Suppressor macrophage (primary cell): ENCODE results near the gene PELO.
A peak's percentile ranks its signal among the peaks of the same experiment; 100 is the strongest.

Experiments
- DNase-seq, 4 experiments: peaks; one replicate each; pipeline ENCODE4 v3.0.0-alpha.2; 2020 to 2022

PELO gene

DNA sequence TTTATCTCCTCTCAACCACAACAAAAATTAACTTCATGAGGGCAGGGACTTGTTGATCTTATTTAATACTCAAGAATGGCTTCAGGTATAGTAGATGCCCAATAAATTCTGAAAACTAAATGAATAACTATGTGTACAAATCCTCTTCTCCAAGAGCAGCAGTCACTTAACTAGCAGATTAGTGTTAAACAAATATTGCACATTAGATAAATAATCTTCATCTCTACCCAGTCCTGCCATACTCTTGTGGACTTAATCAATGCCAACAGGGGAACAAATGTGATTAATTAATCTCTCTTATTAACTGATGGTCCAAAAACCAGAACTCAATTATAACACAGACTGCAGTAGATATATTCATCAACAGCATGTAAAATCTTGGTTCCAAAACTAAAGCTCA lies 15.0 kb upstream of the PELO start:
- DNase-seq = no peak

DNA sequence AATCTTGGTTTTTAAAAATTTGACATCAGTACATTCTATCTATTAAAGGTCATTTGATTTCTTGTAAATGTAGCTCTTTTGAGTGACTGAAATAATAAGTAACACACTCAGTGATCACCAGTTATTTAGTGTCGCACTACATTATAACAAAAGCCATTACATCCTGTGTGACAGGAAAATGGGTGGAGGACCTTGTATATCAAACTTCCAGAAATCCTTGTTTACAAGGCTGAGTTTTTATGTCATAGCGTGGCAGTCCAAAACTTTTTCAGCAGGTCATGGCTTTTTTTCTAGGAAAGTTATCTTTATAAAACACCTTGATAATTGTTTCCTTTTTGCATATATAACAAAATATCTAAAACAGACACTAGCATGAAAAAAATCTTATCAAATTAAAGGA lies 14.4 kb upstream of the PELO start:
- DNase-seq = no peak

DNA sequence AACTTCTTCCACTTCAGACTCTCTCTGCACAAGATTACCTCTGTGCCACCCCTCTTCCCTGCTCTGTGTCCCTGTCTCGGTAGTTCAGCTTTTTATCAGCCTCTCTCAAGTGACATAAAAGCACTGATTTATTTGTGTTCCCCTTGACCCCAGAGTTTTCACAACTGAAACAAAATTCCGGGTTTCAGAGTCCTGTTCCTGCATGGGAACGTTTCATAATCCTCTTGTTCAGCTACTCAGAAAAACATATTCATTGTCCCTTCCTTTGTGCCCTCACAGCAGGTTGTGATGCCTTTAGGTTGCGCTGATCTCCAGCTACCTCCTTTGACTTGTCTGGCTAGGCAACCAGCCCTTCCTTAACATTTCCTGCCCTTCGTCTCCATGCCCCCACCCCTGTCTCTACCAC lies 13.7 kb upstream of the PELO start:
- no peak for DNase-seq

GRCh38 chr5:52776116-52776515 lies 11.6 kb upstream of the PELO start:
- DNase-seq = no peak

- DNase-seq = no peak
Measured at GRCh38 chr5:52777186-52777585, 10.5 kb upstream of the PELO start.

DNA sequence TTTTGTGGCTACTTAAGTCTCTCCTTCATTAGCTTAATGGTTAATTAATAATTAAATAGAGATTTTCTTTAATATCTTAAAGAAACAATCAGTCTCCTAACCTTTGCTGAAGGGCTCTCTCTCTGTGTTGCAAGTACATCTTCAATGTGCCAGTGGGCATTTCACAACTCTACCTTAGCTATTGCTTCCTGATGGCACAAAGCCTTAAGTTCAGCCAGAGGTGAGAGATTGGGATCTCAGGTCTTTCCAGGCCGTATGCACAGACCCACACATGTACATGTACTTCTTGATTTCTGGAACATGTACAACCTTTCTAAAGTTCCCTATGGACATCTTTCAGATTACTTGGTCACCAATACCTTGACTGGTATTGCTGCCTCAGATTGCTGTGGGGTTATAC lies 8.9 kb upstream of the PELO start:
- DNase-seq = no peak

- no peak for DNase-seq
Measured at GRCh38 chr5:52779213-52779612, 8.5 kb upstream of the PELO start.

DNA sequence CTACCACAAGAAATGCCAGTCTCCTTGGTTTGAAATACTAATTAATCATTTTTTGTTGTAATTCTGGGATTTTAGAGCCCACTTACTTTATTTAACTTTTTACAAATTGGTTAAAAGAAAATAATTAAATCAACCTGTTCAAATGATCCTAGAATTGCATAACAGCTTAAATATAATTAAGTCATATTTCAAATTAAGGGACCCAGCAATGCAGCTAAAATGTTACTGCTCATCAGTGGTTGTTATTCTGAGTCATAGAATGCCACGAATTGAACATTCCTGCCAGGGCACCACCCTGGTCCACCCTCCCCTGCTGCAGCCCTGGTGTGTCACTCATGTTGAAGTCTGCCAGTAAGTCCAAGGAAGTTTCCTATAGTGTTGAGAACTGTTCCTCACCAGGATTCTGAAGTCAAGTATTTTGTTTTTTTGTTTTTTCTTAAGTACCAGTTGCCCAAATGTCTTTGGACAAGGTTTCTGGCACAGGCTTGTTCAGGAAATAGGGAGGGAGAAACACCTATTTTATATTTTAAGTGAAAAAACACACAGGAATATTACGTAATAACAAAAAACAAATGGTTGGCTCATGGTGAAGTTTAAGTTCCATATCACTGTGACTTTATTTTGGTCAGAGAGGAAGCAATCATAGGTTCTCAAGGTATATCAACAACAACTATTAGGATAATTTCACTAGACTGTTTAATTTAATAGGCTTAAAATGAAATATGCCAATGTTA lies 4.3 kb upstream of the PELO start:
- no peak for DNase-seq

DNA sequence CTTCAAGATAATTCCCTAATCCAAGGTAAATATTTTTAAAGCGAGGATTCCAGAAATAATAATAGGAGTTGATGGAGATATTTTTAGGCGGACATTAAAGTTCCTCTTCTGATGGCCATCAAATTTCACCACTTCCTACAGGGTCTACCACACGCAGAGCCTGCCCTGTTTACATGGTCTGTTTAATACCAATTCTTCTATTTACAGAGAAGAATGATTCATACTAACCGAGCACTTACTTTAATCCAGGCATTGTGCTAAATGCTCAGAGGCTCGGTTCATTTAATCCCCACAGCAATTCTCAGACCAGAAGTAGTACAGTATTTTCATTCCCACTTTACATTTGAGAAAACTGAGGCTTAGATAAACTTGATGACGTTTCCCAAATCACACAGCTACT lies 3.0 kb upstream of the PELO start:
- DNase-seq = peak; percentile 17 to 55 (median 34)

- no peak for DNase-seq
Measured at GRCh38 chr5:52786391-52786790, 1.3 kb upstream of the PELO start.

- peak in 2 of 4 experiments; percentile 26 to 27 for DNase-seq
Measured at GRCh38 chr5:52786949-52787599, 642 bp upstream of the PELO start.

DNA sequence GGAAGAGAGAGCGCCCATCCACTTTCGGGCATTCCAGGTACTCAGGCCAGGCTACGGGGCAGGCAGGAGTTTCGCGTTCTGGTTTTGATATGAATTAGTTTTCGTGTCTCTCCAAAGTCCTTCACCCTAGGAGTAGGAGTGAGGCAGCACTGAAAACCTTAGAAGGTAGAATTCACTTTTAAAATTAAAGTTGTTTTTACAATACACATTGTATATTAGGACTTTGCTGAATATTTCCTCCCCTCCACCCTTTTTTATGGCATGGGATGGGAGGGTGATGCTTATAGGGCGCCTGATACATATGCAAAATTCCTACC lies 747 bp downstream of the PELO start:
- DNase-seq = no peak

GRCh38 chr5:52789378-52789777 lies 1.7 kb downstream of the PELO start:
- DNase-seq = no peak

DNA sequence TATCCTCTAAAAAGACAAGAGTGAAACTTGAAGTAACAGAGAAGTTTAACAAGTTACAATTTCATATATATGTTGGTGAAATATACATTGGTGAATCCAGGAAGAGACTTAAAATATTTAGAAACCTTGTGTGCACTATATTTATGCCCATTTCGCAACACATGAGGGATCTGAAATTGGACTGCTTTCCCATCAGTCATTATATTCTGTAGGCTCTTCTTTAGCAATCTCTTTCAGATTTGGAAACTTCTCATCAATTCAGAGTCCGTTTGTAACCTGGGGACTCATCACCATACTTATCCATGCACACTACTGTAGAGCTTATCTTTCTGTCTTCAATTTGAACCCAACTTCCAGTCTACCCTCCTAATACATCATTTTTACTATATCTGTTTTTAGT lies 2.1 kb downstream of the PELO start:
- no peak for DNase-seq

DNA sequence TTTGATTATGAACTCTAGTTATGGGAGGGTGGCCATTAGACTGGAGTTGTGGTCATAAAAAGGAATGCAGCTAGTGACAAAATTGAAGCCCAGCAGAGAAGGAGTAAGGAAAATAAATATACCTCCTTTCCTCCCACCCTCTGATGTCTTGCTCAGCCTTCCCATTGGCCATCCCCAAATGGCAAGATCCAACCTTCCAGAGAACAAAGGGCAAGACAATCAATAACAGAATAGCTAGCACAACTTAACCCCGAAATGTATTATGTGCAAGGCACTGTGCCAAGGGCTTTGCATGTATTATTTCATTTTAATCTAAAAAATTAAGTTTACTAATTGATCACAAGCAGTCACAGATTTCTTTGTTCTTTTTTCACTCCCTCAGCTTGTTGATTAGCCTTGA lies 3.6 kb downstream of the PELO start:
- DNase-seq = no peak

- DNase-seq = peak in 3 of 4 experiments; percentile 44 to 63 (median 57)
Measured at GRCh38 chr5:52794519-52794918, 6.8 kb downstream of the PELO start.

- DNase-seq = no peak
Measured at GRCh38 chr5:52796031-52796430, 8.3 kb downstream of the PELO start.

DNA sequence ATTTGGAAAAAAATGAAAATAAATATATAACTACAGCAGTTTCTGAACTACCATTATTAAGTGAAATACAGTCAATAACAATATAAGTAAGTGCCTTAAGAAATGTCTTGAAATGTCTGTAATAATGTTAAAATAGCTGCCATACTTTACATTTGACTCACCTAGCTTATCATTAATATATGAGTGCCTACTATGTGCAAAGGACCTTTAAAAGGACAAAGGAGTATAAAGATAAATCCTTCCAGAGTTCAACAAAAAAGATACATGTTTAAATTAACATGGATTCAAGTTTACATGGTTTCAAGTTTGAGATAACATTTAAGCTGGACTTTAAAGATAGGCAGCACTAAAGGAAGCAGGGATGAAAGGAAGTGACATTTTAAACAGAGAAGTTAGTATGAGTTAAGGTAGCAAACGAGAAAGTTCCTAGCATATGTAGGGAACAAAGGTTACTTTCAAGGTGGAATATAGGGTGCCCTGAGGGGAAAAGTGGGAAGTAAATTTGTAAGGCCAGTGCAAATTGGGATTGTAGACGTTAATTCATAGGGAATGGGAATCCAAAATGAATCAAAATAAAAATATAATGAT lies 8.9 kb downstream of the PELO start:
- no peak for DNase-seq

DNA sequence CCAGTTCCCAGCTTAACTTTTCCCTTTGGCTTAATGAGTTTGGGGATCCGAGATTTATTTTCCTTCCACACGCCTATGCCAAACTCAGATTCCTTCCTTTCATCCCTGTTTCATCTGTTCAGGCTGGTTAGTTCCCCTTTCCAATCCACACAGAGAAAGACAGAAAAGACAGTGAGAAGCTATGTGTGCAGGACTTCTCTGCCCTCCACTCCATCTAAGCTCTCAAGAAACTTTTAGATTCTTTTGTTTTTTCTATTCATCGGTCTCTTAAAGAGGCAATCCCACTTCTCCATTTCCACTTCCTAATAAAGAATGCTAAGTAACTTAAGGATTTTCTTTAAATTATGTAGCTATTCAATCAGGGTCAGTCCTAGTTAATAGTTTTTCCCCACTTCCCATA lies 11.2 kb downstream of the PELO start:
- DNase-seq = peak in 2 of 4 experiments; percentile 48 to 58

GRCh38 chr5:52799358-52799982 lies 11.8 kb downstream of the PELO start:
- DNase-seq = peak; percentile 40 to 55 (median 52)

DNA sequence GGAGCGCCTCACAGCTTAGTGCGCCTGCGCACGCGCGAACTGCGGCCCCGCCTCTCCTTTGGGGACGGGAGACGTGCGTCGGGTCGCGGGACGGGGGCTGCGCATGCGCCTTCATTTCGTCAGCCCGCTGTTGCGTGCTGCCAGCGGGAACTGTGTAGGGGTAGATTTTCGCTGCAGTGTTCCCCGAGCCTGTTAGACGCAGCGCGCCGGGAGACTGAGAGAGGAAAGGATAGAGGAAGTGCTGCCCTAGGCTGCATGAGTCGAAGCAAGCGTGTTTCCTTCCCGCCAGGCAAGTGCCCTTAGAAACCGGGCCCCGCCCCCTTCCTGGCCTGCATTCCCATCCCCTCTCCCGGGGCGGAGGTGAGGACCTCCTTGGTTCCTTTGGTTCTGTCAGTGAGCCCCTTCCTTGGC lies 12.3 kb downstream of the PELO start:
- peak; percentile 99 to 100 (median 99) for DNase-seq

DNA sequence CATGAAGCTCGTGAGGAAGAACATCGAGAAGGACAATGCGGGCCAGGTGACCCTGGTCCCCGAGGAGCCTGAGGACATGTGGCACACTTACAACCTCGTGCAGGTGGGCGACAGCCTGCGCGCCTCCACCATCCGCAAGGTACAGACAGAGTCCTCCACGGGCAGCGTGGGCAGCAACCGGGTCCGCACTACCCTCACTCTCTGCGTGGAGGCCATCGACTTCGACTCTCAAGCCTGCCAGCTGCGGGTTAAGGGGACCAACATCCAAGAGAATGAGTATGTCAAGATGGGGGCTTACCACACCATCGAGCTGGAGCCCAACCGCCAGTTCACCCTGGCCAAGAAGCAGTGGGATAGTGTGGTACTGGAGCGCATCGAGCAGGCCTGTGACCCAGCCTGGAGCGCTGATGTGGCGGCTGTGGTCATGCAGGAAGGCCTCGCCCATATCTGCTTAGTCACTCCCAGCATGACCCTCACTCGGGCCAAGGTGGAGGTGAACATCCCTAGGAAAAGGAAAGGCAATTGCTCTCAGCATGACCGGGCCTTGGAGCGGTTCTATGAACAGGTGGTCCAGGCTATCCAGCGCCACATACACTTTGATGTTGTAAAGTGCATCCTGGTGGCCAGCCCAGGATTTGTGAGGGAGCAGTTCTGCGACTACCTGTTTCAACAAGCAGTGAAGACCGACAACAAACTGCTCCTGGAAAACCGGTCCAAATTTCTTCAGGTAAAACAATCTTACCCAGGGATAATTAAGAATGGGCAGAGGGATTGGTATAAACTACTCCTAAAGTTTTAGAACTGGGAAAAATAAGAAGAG lies 12.9 kb downstream of the PELO start:
- DNase-seq = peak; percentile 47 to 64 (median 59)

GRCh38 chr5:52801329-52801728 lies 13.6 kb downstream of the PELO start:
- DNase-seq = no peak
